GM18861 (cell line): ENCODE data around the gene MAGI2.
"Not testable (repeated sequence)": the region's sequence is repeated elsewhere in the genome, so short reads cannot be mapped to it uniquely, and the experiment has no call there.

Source experiments
- ATAC-seq: cut with Tn5 transposase; IDR thresholded peaks from one replicate; pipeline ENCODE4 v1.9.1; 2021; ENCODE audit not compliant: unreplicated experiment

MAGI2 gene

DNA sequence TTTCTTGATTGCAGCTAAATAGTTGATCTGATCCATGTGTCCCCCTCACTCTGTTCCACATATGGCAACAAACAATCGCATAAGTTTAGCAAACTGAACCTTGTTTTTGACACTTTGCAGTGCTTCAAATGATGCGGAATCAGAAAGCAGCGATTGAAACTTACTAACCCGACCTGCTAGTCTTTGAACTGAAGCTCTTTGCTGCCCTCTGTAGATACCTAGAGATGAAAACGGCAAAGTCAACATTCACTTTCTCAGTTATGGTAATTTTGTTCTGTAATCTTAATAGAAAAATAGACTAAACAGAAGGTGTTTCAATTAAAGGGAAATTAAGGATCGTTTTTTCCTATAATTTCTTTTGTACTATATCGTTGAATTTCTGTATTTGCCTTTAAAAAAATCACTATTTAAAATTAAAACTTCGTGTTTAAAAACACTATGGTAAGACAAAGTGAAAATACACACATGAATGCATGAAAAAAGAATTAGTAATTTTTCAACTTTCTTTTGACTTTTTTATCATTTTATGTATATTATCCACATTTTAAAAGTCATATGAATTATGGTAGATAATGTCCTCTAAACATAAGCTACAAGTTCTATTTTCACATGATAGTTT, 276.5 kb downstream of the MAGI2 start:
- ATAC-seq = no peak

GRCh38 chr7:79175374-79175773, 278.1 kb downstream of the MAGI2 start:
- no peak for ATAC-seq

GRCh38 chr7:79165225-79165624, 288.2 kb downstream of the MAGI2 start:
- ATAC-seq = no peak

DNA sequence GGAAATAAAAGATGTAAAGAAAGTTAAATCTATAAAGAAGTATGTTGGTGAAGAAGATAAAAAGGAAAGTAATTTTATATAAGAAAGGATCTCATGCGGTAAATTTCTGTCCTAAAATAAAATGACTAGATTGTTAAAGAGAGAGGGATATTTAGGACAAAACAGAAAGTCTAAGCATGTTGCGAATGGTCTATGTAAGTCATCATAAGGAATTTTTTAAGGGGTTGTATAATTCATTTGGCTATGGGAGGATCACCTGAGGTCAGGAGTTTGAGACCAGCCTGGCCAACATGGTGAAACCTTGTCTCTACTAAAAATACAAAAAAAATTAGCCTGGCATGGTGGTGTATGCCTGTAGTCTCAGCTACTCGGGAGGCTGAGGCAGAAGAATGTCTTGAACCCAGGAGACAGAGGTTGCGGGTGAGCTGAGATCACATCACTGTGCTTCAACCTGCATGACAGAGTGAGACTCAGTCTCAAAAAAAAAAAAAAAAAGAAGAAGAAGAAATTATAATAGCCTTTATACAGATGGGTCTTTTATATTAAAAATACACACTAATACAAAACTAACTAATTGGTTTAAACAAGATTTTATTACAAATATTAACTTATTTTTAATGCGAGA, 294.3 kb downstream of the MAGI2 start:
- ATAC-seq = no peak

GRCh38 chr7:79157281-79157680, 296.2 kb downstream of the MAGI2 start:
- ATAC-seq = no peak

DNA sequence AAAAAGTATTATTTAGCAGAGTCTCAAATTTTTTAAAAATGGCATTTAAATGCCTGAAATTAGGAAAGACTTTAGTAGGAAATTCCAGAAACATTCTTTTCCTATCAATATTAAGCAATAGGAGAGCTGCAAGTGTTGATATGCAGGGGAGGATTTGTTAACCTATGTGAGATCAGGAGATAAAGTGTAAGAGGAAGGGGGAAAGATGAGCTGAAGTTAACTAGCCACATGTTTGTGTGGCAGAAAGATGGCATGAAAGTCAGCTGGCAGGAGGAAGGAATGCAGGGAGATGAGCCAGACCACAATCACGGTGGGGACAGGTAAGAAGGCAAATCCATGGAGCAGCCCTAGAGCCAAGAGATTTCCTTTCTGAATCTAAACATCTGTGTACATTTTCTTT, 303.6 kb downstream of the MAGI2 start:
- no peak for ATAC-seq

- ATAC-seq = no peak
Measured at GRCh38 chr7:79142706-79143105, 310.8 kb downstream of the MAGI2 start.

- ATAC-seq = no peak
Measured at GRCh38 chr7:79141252-79141651, 312.2 kb downstream of the MAGI2 start.

DNA sequence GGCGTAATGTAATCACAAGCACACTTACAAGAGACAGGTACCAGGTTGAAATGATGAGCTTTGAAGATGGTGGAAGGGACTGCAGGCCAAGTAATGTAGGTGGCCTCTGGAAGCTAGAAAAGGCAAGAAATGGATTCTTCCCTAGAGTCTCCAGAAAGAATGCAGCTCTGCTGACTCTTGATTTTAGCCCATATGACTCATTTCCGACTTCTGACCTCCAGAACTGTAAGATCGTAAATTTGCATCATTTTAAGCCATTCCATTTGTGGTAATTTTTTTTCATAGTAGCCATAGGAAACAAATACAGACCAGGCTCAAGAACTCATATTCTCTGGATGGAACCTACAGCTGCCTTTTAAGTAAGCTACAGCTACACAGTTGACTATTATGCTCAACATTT, 315.5 kb downstream of the MAGI2 start:
- no peak for ATAC-seq

- ATAC-seq = no peak
Measured at GRCh38 chr7:79132844-79133451, 320.5 kb downstream of the MAGI2 start.

DNA sequence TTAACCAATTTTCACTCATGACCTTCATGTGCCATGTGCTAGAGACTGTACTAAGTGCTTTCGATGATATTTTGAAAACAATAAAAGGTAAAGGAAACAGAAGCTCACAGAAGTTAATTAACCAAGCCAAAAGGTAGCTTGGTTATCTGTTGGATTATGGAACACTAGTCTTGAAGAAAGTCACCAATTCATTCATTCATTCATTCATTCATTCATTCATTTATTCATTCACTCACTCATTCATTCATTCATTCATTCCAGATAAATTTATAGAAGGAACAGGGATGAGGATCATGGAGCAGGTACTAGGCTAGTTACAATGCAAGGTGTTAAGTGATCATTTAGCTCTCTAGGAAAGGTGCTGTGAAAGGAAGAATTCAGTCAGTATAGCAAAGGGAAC, 322.8 kb downstream of the MAGI2 start:
- no peak for ATAC-seq

DNA sequence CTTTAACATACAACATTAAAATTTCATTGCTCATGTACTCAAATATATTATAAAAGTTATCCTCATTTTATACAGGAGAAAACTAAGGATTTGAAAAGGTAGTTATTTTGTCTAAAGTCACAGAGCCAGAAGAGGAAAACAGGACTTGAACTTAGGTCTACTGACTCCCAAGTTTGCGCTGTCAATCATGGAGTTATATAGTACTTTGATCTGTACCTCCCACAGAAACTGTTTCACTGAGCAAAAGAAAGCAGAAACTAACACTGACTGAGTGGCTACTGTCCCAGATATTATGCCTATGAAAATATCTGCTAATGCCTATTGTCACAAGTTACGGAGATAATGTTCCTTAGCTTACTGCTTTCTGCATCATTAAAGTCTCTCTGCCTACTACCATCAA, 329.1 kb downstream of the MAGI2 start:
- no peak for ATAC-seq

- no peak for ATAC-seq
Measured at GRCh38 chr7:79118143-79118542, 335.3 kb downstream of the MAGI2 start.

- ATAC-seq = no peak
Measured at GRCh38 chr7:79096361-79096805, 357.1 kb downstream of the MAGI2 start.

DNA sequence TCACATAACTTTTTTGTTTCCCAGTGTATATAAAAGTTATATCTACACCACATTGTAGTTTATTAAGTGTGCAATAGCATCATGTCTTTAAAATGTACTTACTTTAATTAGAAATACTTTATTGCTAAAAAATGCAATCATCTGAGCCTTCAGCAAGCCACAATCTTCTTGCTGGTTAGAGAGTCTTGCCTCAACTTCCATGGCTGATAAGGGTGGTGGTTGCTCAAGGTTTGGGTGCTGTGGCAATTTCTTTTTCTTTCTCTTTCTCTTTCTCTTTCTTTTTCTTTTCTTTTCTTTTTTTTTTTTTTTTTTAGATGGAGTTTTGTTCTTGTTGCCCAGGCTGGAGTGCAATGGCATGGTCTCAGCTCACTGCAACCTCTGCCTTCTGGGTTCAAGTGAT, 360.0 kb downstream of the MAGI2 start:
- ATAC-seq = no peak

DNA sequence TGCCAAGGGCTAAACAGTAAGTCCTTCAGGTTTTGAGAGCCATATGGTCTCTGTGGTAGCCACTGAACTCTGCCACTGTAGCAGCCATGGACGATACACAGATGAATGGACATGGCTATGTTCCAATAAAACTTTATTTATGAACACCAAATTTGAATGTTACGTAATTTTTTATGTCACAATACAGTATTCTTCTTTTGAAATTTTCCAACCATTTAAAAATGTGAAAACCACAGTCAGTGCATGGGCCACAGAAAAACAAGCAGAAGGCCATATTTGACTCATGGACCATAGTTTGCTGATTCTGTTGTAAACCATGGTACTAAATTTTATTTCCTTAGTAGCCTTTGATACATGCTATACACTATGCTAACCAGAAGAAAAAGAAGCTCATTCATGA, 361.8 kb downstream of the MAGI2 start:
- ATAC-seq = no peak

DNA sequence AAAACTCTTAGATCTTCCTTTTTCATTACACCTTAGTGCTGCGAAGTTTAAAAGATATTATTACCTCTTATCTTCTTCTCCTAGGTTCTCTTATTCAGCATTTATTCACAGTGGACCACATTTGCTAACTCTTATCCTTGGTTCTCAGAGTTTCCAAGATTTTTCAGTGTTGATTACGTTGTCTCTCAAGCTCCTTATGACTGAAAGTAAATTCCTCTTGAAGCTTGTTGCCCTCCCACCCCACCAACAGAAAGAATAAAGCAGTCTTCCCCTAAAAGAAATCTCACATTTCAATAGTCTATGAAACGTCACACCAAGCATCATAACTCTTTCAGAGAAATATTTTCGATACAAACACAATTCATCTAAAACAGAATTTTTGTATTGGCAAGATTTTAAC, 362.5 kb downstream of the MAGI2 start:
- ATAC-seq = no peak

DNA sequence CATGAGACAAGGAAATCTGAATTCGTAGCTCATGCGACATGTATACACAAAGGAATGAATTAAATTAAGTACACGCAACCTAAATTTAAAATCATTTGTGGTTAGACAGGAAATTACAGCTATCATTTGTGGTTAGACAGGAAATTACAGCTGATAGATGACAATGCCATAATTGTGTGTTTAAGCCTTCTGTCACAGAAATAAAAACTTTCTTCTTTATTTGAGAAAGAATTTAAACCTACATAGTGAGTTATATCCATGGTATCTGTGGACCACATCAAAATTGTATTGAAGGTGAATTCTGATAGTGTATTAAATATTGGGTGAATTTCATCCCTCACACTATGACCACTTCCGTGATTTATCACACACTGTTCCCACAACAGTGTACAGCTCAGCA, 362.9 kb downstream of the MAGI2 start:
- ATAC-seq = no peak

DNA sequence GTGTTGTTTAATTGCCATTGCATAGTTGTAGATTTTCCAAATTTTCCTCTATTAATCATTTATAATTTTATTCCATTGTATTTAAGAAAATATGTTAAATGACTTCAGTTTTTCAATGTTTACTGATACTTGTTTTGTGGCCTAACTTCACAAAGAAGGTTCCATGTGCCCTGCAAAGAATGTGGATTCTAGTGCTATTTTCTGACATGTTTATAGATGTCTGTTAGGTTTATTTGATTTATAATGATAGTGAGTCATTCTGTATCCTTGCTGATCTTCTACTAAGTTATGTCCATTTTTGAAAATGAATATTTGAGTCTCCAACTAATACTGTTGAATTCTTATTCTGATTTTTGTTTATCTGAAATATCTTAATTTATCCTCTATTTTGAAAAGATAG, 369.0 kb downstream of the MAGI2 start:
- ATAC-seq = no peak

DNA sequence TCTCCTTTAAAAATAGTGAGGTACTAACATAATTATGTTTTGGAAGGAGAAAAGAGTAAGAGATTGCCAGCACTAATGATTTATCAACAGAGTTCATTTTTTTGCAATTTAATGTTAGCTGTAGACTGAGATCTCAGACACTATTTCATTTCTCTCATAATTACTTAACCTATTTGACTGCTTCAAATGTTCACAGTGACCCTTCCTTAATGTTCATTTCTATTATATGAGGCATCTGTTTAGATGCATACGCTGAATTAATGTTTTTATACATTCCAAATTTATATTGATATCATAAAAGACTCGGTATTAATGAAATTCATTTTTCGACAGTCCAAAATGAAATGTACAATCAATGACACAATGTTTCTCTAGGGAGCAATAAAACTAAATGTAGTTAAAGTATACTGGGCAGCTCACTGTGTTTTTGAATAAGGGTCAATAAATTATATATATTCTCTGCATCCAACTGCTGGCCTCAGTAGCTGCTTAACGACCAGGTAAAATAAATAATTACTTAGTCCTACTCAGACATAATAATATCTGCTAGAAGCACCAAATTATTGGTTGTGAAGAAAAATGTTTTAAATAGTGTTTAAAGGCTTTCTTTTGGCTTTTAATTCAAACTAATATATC, 373.4 kb downstream of the MAGI2 start:
- ATAC-seq = no peak

DNA sequence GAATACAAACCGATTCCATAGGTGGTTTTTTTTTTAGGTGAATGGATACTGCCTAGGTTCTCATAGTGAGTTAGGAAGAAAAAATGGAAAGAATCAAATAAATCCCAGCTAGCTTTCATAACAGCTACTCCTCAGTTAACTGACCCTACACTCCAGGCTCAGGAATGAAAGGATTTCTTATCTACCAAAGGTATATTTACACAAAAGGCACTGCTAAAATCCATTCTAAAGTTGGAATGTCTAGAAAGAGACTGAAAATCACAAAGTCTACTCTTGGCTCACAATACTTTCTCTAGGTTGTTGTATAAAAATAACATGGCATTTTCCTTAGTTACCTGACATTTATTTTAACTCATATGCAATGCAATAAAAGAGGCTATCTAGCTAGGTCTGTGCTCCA, 375.2 kb downstream of the MAGI2 start:
- no peak for ATAC-seq

DNA sequence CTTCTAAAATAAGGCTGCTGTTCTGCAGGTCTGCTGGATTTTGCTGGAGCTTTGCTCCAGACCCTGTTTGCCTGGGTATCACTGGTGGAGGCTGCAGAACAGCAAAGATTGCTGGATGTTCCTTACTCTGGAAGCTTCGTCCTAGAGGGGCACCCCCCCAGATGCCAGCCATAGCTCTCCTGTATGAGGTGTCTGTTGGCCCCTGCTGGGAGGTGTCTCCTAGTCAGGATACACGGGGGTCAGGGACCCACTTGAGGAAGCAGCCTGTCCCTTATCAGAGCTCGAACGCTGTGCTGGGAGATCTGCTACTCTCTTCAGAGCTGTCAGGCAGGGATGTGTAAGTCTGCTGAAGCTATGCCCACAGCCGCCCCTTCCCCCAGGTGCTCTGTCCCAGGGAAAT, 382.3 kb downstream of the MAGI2 start:
- not testable (repeated sequence) for ATAC-seq
